ENCODE results near the gene C1QTNF2. TPM values are rescaled to one million over a fixed set of nuclear protein-coding genes. Genes with fewer than 3 reads are reported as not detected.

Gene C1QTNF2
- total and polyA plus RNA-seq, 2 donors from 2014 or later: 1.4 to 2.8 TPM

DNA sequence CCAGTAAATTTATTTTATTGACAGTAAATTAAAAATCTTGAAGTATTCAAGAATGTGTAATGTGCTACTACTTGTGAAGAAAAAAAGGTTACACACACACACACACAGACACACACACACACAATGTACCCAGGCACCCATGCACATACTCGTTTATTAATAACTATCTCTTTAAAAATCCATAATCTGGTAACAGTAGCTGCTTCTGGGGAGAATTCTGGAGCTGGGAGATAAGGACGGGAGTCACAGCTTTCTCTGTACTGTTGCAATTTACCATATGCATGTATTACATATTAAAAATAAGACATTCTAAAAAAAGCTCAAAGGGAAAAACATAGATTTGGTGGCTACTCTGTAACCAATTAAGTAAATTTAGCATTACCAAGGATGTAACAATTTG is 7.9 kb upstream of the C1QTNF2 start:
- TF ChIP-seq, protein P1, sequence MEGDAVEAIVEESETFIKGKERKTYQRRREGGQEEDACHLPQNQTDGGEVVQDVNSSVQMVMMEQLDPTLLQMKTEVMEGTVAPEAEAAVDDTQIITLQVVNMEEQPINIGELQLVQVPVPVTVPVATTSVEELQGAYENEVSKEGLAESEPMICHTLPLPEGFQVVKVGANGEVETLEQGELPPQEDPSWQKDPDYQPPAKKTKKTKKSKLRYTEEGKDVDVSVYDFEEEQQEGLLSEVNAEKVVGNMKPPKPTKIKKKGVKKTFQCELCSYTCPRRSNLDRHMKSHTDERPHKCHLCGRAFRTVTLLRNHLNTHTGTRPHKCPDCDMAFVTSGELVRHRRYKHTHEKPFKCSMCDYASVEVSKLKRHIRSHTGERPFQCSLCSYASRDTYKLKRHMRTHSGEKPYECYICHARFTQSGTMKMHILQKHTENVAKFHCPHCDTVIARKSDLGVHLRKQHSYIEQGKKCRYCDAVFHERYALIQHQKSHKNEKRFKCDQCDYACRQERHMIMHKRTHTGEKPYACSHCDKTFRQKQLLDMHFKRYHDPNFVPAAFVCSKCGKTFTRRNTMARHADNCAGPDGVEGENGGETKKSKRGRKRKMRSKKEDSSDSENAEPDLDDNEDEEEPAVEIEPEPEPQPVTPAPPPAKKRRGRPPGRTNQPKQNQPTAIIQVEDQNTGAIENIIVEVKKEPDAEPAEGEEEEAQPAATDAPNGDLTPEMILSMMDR (IDR thresholded peaks at IDR 0.05; ENCODE audit: borderline replicate concordance, extremely low read depth, insufficient read depth): no peak
- no peaks in the 10 kb centered on the region for H3K27me3 ChIP-seq (ENCODE audit: control insufficient read depth, insufficient read depth, low read length)
- intact Hi-C loops (cut with DNase I): no loop called here
- FAIRE-seq: no peak
- no peak overlapping the region for H3K4me3 ChIP-seq (ENCODE audit: low read length in 3 of 3)
- no peak overlapping the region for H3K27ac ChIP-seq (ENCODE audit: low read depth in 2 of 2, low read length in 2 of 2)
- no peaks in the 10 kb centered on the region for H3K4me1 ChIP-seq (ENCODE audit: control insufficient read depth in 2 of 3, insufficient read depth in 2 of 3, low read depth in 1 of 3, low read length in 3 of 3)
- no peak overlapping the region for H3K9ac ChIP-seq (ENCODE audit: low read length in 3 of 3)
- H3K9me3 ChIP-seq (ENCODE audit: control insufficient read depth in 2 of 3, insufficient read depth in 1 of 3, low read length in 3 of 3): no peaks in the 10 kb centered on the region
- H3K36me3 ChIP-seq (ENCODE audit: control insufficient read depth in 2 of 3, insufficient read depth in 3 of 3, low read length in 3 of 3): no peaks in the 10 kb centered on the region
- DNase-seq: no peak

DNA sequence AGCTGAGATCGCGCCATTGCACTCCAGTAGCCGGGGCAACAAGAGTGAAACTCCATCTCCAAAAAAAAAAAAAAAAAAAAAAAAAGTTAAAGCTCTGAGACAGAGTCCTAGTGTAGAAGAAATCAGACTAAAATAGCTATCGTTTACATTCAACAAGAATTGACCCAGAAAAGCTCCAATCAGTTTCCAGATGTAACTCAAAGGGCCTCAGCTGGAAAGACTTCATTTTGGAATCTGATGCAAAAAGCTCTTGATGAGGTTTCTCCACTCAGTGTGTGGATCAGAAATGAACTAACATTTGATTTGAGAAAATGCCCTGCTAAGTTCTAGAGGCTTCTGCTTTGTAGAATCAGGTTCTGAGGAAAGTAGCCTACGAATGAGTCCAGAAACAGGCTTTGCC is 7.2 kb upstream of the C1QTNF2 start:
- Histone ChIP-seq H3K9me3 (ENCODE audit: control insufficient read depth in 2 of 3, insufficient read depth in 1 of 3, low read length in 3 of 3) (no peaks in the 10 kb centered on the region), H3K9ac (ENCODE audit: low read length in 3 of 3) (no peak overlapping the region), H3K27ac (ENCODE audit: low read depth in 2 of 2, low read length in 2 of 2) (no peak overlapping the region), H3K36me3 (ENCODE audit: control insufficient read depth in 2 of 3, insufficient read depth in 3 of 3, low read length in 3 of 3) (no peaks in the 10 kb centered on the region), H3K4me1 (ENCODE audit: control insufficient read depth in 2 of 3, insufficient read depth in 2 of 3, low read depth in 1 of 3, low read length in 3 of 3) (no peaks in the 10 kb centered on the region), H3K27me3 (ENCODE audit: control insufficient read depth, insufficient read depth, low read length) (no peaks in the 10 kb centered on the region), H3K4me3 (ENCODE audit: low read length in 3 of 3) (no peak overlapping the region)
- intact Hi-C loops (cut with DNase I): no loop called here
- DNase-seq (no peak), FAIRE-seq (no peak)
- TF ChIP-seq, protein P1 (IDR thresholded peaks at IDR 0.05; ENCODE audit: borderline replicate concordance, extremely low read depth, insufficient read depth): no peak

DNA sequence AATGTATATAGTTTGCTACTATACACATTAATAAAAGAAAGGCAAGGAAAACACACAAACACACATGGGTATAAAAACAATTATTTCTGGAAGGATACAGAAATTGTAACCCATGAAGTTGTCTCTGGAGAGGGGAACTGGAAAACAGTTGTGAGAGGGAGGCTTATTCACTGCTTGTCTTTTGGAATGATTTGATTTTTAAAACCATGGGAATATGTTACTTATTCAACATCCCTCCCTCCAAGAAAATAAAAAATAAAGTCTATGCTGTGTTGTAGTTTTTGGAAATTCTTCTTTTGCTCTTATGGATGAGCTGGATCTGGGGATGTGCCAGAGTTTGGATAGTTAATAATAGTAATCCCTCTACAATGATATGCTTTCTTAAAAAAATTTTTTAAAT is 6.0 kb upstream of the C1QTNF2 start:
- Histone ChIP-seq H3K9ac (ENCODE audit: low read length in 3 of 3) (no peak overlapping the region), H3K4me3 (ENCODE audit: low read length in 3 of 3) (no peak overlapping the region), H3K36me3 (ENCODE audit: control insufficient read depth in 2 of 3, insufficient read depth in 3 of 3, low read length in 3 of 3) (no peaks in the 10 kb centered on the region), H3K4me1 (ENCODE audit: control insufficient read depth in 2 of 3, insufficient read depth in 2 of 3, low read depth in 1 of 3, low read length in 3 of 3) (no peaks in the 10 kb centered on the region), H3K27ac (ENCODE audit: low read depth in 2 of 2, low read length in 2 of 2) (no peak overlapping the region), H3K9me3 (ENCODE audit: control insufficient read depth in 2 of 3, insufficient read depth in 1 of 3, low read length in 3 of 3) (no peaks in the 10 kb centered on the region), H3K27me3 (ENCODE audit: control insufficient read depth, insufficient read depth, low read length) (no peaks in the 10 kb centered on the region)
- FAIRE-seq: no peak
- no peak for DNase-seq
- intact Hi-C loops (cut with DNase I): no loop called here
- TF ChIP-seq, protein P1 (IDR thresholded peaks at IDR 0.05; ENCODE audit: borderline replicate concordance, extremely low read depth, insufficient read depth): no peak

DNA sequence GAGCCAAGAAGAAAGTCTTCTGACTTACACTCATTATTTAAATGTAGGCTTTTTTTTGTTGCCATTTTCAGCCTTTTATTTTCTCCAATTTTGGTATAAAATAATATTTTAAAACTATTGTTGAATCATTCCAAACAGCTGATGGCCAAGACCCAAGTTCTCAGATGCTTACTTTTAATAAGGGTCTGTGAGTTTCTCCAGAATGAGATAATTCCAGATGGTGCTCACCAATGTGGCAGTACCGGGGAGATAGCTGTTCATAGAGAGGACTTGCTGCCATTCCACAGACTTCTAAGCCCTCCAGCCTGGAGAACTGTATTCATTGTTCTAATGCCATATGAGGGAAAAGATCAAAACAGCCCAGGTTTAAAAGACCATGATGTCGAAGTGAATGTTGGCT is 5.3 kb upstream of the C1QTNF2 start:
- Histone ChIP-seq H3K9ac (ENCODE audit: low read length in 3 of 3) (no peak overlapping the region), H3K9me3 (ENCODE audit: control insufficient read depth in 2 of 3, insufficient read depth in 1 of 3, low read length in 3 of 3) (no peaks in the 10 kb centered on the region), H3K4me1 (ENCODE audit: control insufficient read depth in 2 of 3, insufficient read depth in 2 of 3, low read depth in 1 of 3, low read length in 3 of 3) (no peaks in the 10 kb centered on the region), H3K4me3 (ENCODE audit: low read length in 3 of 3) (no peak overlapping the region), H3K27ac (ENCODE audit: low read depth in 2 of 2, low read length in 2 of 2) (no peak overlapping the region), H3K27me3 (ENCODE audit: control insufficient read depth, insufficient read depth, low read length) (no peaks in the 10 kb centered on the region), H3K36me3 (ENCODE audit: control insufficient read depth in 2 of 3, insufficient read depth in 3 of 3, low read length in 3 of 3) (no peaks in the 10 kb centered on the region)
- no peak for FAIRE-seq
- DNase-seq: no peak
- TF ChIP-seq, protein P1 (IDR thresholded peaks at IDR 0.05; ENCODE audit: borderline replicate concordance, extremely low read depth, insufficient read depth): no peak
- intact Hi-C loops (cut with DNase I): no loop called here
